HG02943 (cell line): ENCODE data around the gene PHLPP2.
A peak's percentile ranks its signal among the peaks of the same experiment; 100 is the strongest.
"Not testable (repeated sequence)": the region's sequence is repeated elsewhere in the genome, so short reads cannot be mapped to it uniquely, and the experiment has no call there.

Experiments
- ATAC-seq: cut with Tn5 transposase; IDR thresholded peaks from one replicate; pipeline ENCODE4 v1.9.1; 2021; ENCODE audit warnings: mild to moderate bottlenecking, low read depth, moderate library complexity; ENCODE audit not compliant: unreplicated experiment

PHLPP2 gene

DNA sequence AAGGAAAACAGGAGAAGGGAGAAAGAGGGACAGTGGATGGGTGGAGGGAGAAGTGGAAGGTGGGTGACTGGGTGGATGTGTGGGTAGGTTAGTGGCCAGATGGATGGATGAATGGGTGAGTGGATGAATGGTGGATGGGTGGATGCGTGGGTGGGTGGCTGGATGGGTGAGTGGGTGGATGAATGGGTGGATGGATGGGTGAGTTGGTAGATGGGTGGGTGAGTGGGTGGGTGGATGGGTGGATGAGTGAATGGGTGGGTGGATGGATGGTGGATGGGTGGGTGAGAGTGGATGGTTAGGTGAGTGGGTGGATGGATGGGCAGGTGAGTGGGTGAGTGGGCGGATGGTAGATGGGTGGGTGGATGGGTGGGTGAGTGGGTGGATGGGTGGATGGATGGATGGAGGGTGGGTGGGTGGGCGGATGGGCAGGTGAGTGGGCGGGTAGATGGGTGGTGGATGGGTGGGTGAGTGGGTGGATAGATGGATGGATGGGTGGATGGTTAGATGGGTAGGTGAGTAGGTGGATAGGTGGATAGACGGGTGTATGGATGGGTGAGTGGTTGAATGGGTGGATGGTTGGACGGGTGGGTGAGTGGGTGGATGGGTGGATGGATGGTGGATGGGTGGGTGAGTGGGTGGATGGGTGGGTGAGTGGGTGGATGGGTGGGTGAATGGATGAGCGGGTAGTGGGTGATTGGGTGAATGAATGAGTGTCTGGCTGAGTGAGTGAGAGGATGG lies 99.2 kb downstream of the PHLPP2 start:
- ATAC-seq = no peak

DNA sequence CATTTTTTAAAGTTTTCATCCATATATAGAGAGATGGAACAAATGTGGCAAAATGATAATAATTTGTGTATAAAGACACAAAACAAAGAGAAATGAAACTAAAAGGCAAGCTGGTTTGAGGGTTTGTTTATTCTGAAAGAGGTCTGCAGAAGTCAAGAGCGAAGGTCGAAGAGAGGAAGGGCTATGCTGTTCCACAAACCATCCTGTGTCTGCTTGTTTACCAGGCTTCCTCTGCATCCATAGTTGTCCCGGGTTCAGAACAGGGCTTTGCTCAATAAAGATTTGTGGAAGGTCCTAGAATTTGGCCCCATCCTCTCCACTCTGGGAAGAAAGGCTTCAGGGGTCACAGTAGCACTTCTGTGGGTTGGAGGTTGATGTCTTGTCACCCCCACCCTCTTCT lies 100.9 kb downstream of the PHLPP2 start:
- no peak for ATAC-seq

DNA sequence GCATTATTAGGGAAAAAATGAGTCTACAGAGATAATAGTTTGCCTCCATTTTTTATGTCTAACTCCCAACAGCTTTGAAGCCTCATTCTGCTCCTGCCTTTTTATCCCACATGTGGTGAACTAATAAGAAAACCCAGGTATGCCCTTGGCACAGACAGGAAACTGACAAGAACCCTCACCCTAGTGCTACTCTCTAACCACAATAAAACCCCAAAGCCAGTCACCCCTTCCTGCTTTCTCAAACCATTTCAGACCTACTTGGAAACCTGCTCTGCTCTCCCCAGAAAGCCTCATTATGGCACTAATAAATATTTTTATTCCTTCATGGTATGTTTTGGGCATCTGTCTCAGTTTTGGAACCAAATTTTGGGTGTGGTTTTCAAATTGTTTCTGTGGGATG lies 102.4 kb downstream of the PHLPP2 start:
- no peak for ATAC-seq

DNA sequence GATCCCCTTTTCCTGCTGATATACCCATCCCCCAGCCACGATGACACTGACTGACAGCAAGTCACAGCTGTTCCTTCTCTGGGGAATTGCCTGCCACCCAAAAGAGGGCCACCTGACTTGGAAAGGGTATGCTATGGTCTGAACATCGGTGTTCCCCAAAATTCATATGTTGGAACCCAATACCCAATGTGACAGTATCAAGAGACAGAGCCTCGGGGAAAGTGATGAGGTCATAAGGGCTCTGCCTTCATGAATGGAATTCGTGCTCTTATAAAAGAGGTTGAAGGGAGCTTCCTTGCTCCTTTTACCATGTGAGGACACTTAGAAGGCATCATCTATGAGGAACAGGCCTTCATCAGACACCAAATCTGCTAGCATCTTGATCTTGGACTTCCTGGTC lies 106.1 kb downstream of the PHLPP2 start:
- no peak for ATAC-seq

DNA sequence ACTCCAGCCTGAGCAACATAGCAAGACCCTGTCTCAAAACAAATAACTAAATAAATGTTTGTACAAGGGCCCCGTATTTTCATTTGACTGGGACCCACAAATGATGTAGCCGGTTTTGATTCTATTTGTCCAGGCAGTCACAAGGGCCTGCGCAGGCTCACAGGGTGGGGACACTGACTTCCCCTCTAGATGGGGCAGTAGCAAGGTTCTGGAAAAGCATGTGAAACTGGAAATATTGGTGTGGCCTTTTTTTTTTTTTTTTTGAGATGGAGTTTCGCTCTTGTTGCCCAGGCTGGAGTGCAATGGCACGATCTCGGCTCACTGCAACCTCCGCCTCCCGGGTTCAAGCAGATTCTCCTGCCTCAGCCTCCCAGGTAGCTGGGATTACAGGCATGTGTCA lies 109.5 kb downstream of the PHLPP2 start:
- not testable (repeated sequence) for ATAC-seq

DNA sequence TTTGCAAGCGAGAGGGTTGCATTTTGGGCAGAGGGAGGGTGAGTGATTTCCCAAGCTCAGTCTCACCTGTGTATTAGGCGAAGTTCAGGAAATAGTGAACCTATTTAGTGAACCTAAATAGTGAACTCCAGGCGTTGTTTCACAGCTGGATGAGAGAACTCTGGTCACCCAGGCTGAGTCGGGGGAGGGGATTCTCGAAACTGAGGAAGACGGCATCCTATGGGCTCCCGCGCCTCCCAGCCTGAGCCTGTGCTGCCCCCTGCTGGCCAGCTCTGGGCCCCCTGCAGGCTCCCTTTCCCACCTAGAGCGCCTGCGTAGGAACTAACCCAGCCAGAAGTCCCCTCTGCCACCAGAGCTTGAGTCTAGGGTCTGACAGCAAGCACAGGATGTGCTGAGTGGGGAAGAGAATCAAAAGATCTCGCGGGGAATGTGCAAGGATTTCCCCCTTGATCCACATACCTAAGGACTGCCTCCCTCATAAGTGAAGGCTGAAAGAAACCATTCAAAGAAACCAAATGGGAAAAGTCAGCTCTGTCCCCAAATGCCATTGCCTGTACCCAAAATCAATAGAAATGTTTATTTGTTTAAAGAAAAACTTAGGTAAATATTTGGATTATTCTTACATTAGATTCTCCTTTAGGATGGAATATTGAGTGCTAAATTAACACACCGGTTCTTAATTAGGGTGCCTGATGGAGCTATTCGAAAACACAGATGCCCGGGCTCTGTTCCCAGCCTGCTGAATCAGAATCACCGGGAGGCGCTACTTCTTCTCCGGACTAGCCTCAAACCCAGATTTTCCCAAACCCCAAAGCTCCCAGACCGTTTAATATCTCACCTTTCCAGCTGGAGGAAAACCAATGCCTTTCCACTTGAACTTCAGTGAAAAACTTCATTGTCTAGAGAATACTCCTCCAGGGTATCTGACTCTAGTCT lies 113.3 kb downstream of the PHLPP2 start:
- peak; percentile 48 for ATAC-seq

DNA sequence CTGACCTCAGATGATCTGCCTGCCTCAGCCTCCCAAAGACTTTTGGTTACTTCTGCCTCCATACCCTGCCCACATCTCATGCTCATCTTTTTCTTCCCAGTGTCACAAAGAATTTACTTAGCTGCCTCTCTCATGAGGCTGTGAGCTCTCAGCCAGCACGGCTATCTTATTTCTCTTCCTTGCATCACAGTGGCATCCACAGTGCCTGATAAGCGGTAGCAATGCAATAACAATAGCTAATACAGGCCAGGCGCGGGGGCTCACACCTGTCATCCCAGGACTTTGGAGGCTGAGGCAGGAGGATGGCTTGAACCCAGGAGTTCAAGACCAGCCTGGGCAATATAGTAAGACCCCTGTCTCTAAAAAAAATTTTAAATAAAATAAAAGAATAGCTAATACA lies 114.1 kb downstream of the PHLPP2 start:
- ATAC-seq = no peak

DNA sequence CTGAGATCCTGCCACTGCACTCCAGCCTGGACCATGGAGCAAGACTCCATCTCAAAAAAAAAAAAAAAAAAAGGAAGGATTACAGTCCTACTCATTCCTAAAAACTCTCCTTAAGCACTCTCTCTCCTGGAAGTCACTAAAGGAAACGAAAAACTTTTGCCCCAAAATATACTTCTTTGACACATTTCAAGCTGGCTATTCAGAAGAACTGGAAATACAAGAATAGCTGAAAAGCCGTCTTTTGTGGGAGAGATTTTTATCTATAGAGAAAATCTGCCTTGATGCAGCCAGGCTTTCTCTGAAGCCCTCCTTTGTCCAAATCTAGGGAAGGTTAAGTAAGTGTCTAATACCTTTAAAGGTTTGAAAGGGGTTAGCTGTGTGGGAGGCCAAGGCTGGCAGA lies 115.4 kb downstream of the PHLPP2 start:
- ATAC-seq = no peak

DNA sequence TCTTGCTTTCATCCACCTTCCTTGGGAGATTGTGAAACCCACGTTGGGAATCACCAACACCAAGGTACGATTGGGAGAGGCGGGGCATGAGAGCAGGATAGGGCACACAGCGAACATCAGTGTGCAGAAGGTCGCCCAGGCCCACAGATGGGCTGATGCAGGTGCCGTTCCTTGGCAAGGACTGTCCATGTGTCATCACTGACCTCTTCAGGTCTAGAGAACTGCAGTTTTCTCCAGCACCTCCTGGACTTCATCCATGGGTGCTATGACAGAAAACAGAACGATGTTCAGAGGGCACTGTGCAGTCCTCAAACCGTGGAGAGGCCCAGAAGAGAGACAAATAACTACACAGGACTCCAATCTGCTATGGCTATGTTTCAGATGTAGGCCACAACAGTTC lies 123.7 kb downstream of the PHLPP2 start:
- no peak for ATAC-seq

DNA sequence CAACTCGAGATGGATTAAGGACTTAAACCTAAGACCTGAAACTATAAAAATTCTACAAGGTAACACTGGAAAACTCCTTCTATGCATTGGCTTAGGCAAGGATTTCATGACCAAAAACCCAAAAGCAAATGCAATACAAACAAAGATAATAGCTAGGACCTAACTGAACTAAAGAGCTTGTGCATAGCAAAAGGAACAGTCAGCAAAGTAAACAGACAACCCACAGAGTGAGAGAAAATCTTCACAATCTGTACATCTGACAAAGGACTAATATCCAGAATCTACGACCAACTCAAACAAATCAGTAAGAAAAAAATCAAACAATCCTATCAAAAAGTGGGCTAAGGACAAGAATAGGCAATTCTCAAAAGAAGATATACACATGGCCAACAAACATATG lies 126.1 kb downstream of the PHLPP2 start:
- not testable (repeated sequence) for ATAC-seq

DNA sequence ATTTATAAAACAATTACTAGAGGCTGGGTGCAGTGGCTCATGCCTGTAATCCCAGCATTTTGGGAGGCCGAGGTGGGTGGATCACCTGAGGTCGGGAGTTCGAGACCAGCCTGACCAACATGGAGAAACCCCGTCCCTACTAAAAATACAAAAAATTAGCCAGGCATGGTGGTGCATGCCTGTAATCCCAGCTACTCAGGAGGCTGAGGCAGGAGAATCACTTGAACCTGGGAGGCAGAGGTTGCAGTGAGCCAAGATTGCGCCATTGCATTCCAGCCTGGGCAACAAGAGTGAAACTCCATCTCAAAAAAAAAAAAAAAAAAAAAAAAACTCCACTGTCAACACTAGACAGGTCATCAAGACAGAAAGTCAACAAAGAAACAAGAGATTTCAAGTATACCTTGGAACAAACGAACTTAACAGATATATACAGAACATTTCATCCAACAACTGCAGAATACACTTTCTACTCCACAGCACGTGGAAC lies 129.1 kb downstream of the PHLPP2 start:
- ATAC-seq = not testable (repeated sequence)
